IMR-90 (cell line): ENCODE results near the gene NUDT16.

ENCODE experiments used
- BHLHE40 ChIP-seq: fragments of 150-350 bp; IDR thresholded peaks from 2 replicates; pipeline ENCODE4 v1.6.1; 2016; ENCODE audit warnings: mild to moderate bottlenecking, low read depth, low read length
- CEBPB ChIP-seq: IDR thresholded peaks from 2 replicates; pipeline ENCODE4 v1.6.1; 2012; ENCODE audit warnings: low read depth, low read length, improper control_type of control experiment
- ELK1 ChIP-seq: fragments of 150-350 bp; IDR thresholded peaks from 2 replicates; pipeline ENCODE4 v1.6.1; 2016; ENCODE audit warnings: low read depth, mild to moderate bottlenecking, low read length, moderate library complexity, borderline replicate concordance
- FOS ChIP-seq: fragments of 150-350 bp; IDR thresholded peaks from 2 replicates; pipeline ENCODE4 v1.6.1; 2016; ENCODE audit warnings: low read depth, low read length
- MXI1 ChIP-seq: IDR thresholded peaks from 2 replicates; pipeline ENCODE4 v1.6.1; 2012; ENCODE audit warnings: low read depth, mild to moderate bottlenecking, low read length, moderate library complexity, borderline replicate concordance
- NFE2L2 ChIP-seq: fragments of 150-350 bp; IDR thresholded peaks from 2 replicates; pipeline ENCODE4 v1.6.1; 2016; ENCODE audit warnings: low read depth, mild to moderate bottlenecking, low read length
- POLR2A ChIP-seq: IDR thresholded peaks from 2 replicates; pipeline ENCODE4 v1.6.1; 2012; ENCODE audit warnings: mild to moderate bottlenecking, low read depth, low read length
- RAD21 ChIP-seq: IDR thresholded peaks from 2 replicates; pipeline ENCODE4 v1.6.1; 2012; ENCODE audit warnings: low read length, improper control_type of control experiment
- RCOR1 ChIP-seq: IDR thresholded peaks from 2 replicates; pipeline ENCODE4 v1.6.1; 2012; ENCODE audit warnings: mild to moderate bottlenecking, low read length, improper control_type of control experiment; ENCODE audit not compliant: insufficient replicate concordance
- RFX5 ChIP-seq: IDR thresholded peaks from 2 replicates; pipeline ENCODE4 v1.8.0; 2012; ENCODE audit warnings: low read depth, mild to moderate bottlenecking, low read length, moderate library complexity
- SMC3 ChIP-seq: fragments of 150-350 bp; IDR thresholded peaks from 2 replicates; pipeline ENCODE4 v1.6.1; 2016; ENCODE audit warnings: low read depth, mild to moderate bottlenecking, antibody characterized with exemption, low read length, moderate library complexity
- USF2 ChIP-seq: fragments of 150-350 bp; IDR thresholded peaks from 2 replicates; pipeline ENCODE4 v1.6.1; 2017; ENCODE audit warnings: mild to moderate bottlenecking, antibody characterized with exemption, low read length, low read depth
- TF ChIP-seq, protein P1 (sequence below): conservative IDR thresholded peaks from 2 replicates; pipeline ENCODE4 v1.5.1; 2012; ENCODE audit warnings: mild to moderate bottlenecking, low read depth, low read length, improper control_type of control experiment

- TF ChIP-seq ELK1 (no peak), RCOR1 (no peak), USF2 (no peak), RAD21 (no peak), POLR2A (no peak), RFX5 (no peak), NFE2L2 (no peak), MXI1 (no peak), FOS (no peak), CEBPB (no peak), BHLHE40 (no peak), SMC3 (no peak)
- TF ChIP-seq, protein P1, sequence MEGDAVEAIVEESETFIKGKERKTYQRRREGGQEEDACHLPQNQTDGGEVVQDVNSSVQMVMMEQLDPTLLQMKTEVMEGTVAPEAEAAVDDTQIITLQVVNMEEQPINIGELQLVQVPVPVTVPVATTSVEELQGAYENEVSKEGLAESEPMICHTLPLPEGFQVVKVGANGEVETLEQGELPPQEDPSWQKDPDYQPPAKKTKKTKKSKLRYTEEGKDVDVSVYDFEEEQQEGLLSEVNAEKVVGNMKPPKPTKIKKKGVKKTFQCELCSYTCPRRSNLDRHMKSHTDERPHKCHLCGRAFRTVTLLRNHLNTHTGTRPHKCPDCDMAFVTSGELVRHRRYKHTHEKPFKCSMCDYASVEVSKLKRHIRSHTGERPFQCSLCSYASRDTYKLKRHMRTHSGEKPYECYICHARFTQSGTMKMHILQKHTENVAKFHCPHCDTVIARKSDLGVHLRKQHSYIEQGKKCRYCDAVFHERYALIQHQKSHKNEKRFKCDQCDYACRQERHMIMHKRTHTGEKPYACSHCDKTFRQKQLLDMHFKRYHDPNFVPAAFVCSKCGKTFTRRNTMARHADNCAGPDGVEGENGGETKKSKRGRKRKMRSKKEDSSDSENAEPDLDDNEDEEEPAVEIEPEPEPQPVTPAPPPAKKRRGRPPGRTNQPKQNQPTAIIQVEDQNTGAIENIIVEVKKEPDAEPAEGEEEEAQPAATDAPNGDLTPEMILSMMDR, result no peak
Measured at GRCh38 chr3:131390331-131390730, 8.8 kb downstream of the NUDT16 start.
